ENCODE measurements around the gene ODAD2. TPM values are rescaled to one million over a fixed set of nuclear protein-coding genes. Genes with fewer than 3 reads are reported as not detected.

The ODAD2 gene
- total and polyA plus RNA-seq, 8 donors = 0.15 to 0.52 (median 0.28) TPM; not detected in 5

DNA sequence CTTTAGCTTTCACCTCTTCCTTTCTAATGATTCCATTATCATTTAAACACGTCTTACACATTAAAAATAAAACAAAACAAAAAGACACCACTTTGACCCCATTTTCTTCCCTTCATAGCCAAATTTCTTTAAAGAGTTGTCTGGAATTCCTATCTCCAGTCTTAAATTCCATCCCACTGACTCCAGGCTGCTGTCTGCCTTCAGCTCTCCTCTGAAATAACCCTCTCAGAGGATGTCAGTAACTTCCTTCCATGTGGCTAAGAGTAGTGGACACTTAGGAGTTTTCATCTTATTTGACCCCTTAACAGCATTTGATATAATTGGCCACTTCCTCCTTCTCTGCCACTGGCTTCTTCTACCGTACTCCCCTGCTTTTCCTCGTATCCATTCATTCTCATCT, 183.6 kb downstream of the ODAD2 start:
- TF ChIP-seq, protein P1, sequence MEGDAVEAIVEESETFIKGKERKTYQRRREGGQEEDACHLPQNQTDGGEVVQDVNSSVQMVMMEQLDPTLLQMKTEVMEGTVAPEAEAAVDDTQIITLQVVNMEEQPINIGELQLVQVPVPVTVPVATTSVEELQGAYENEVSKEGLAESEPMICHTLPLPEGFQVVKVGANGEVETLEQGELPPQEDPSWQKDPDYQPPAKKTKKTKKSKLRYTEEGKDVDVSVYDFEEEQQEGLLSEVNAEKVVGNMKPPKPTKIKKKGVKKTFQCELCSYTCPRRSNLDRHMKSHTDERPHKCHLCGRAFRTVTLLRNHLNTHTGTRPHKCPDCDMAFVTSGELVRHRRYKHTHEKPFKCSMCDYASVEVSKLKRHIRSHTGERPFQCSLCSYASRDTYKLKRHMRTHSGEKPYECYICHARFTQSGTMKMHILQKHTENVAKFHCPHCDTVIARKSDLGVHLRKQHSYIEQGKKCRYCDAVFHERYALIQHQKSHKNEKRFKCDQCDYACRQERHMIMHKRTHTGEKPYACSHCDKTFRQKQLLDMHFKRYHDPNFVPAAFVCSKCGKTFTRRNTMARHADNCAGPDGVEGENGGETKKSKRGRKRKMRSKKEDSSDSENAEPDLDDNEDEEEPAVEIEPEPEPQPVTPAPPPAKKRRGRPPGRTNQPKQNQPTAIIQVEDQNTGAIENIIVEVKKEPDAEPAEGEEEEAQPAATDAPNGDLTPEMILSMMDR (IDR thresholded peaks at IDR 0.05) = no peak
- WGBS, 2 donors = 50 to 68% methylated on average over 3 of the region's 3 CpGs
- H3K27ac ChIP-seq = no peak overlapping the region

DNA sequence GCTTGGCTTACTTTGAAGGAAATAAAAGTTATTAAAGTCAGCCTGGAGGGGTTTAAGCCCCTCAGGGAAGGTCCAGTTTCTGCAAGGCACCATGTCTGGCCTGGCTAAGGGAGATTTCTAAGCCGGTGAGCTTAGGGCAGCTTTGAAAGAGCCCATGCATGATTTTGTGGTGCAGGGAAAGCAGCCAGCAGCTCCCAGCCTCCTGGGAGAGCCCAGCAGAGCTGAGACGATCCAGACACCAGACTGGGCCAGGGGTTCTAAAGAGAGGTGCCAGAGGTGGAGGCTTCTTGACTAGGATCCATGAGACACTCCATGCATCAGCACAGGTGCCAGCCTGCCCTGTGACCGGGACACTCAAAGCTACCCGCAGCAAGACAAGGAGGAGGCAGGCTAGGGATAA, 193.7 kb downstream of the ODAD2 start:
- 55 to 65% methylated on average over 4 of the region's 4 CpGs for WGBS, 2 donors
- DNase-seq (no peak), ATAC-seq (no peak), FAIRE-seq (no peak)
- H3K27me3 ChIP-seq = no peaks in the 10 kb centered on the region
- TF ChIP-seq, protein P1 (IDR thresholded peaks at IDR 0.05) = no peak
- H3K4me1 ChIP-seq = no peaks in the 10 kb centered on the region
- no peaks in the 10 kb centered on the region for H3K9me3 ChIP-seq
- no peaks in the 10 kb centered on the region for H3K36me3 ChIP-seq
- H3K4me3 ChIP-seq = no peak overlapping the region
- H3K27ac ChIP-seq = no peak overlapping the region
- intact Hi-C loops (cut with DNase I) = no loop called here

More for the DNA sequence above, 183.6 kb downstream of the ODAD2 start:
- Histone ChIP-seq H3K36me3 (no peaks in the 10 kb centered on the region), H3K4me1 (peaks cover 5 to 7% (median 6%) of the 10 kb centered on the region in 3 donors), H3K9me3 (no peaks in the 10 kb centered on the region), H3K4me3 (no peak overlapping the region), H3K27me3 (peaks cover 0 to 4% (median 0%) of the 10 kb centered on the region in 4 donors)
- intact Hi-C loops (cut with DNase I) = no loop called here
- DNase-seq (no peak), FAIRE-seq (no peak), ATAC-seq (no peak)

DNA sequence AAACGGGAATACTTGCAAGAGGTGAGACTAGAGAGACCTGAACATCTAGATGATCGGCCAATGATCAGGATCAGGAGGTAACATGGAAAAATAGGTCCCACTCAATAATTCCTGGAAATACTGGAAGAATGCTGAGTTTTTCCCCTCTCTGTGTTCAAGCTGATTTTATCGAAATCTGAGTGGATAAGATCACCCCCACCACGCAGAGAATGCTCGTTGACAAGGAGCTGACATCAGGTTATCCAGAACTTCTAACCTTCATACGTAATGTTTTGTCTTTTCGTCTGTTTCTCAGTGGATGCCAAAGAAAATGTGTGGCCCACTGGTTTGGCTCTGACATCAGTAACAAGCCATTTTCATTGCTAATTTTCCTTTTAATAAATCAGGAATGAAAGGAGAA, 194.7 kb downstream of the ODAD2 start:
- 53 to 76% methylated on average over 7 of the region's 7 CpGs for WGBS, 2 donors
- Histone ChIP-seq H3K9me3 (no peaks in the 10 kb centered on the region), H3K27ac (no peak overlapping the region), H3K27me3 (no peaks in the 10 kb centered on the region), H3K36me3 (no peaks in the 10 kb centered on the region), H3K4me1 (no peaks in the 10 kb centered on the region), H3K4me3 (no peak overlapping the region)
- ATAC-seq = no peak
- DNase-seq = no peak
- intact Hi-C loops (cut with DNase I) = no loop called here
- FAIRE-seq = no peak
- TF ChIP-seq, protein P1 (IDR thresholded peaks at IDR 0.05) = no peak

DNA sequence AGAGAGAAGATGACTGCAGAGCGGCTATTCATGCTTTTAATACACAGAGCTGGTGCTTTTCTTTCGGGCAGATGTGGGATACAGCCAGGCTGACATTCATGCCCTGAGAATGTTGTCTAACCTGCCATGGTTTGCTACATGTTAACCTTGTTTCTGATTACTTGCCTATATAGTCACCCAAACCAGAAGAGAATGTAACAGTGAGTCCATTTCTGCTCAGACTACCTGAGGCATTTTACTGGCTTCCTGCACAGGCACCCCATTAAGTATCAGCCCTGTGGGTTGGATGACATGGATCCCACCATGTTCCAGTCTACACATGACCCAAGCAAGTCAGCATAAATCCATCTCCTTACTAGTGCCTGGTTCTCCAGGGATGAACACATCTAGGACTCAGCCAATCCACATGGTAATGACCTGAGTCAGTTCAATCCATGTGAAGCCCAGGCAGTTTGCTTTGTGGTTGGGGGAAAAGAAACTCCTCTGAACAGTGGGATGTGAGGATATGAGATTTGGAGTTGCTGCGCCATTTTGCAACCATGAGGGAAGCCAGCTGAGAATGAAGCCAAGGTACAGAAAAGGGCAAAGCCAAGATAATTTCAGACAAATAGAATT, 197.6 kb downstream of the ODAD2 start:
- Histone ChIP-seq H3K9me3 (no peaks in the 10 kb centered on the region), H3K4me1 (no peaks in the 10 kb centered on the region), H3K4me3 (no peak overlapping the region), H3K27ac (no peak overlapping the region), H3K27me3 (no peaks in the 10 kb centered on the region), H3K36me3 (no peaks in the 10 kb centered on the region)
- intact Hi-C loops (cut with DNase I) = no loop called here
- FAIRE-seq (no peak), DNase-seq (no peak), ATAC-seq (no peak)
- 70 to 87% methylated on average over 3 of the region's 3 CpGs for WGBS, 2 donors
- TF ChIP-seq, protein P1 (IDR thresholded peaks at IDR 0.05) = no peak

DNA sequence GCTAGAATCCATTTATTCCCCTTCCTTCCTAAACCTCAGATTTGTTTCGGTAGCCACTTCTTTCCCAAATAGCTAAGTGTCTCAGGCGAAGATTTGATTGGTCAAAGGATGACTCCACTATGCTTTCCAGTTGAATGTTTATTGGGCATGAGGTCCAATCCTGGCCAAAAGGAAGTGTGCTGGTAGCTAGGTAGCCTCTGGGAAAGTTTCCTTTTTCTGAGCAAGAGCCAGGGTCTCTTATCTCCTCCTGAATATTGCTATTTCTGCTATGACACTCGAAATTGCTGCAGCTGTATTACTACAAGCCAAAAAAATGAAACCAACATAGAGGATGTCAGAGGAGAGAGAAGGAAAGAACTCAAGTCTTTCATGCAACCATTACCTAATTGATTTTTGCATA, 199.8 kb downstream of the ODAD2 start:
- H3K27ac ChIP-seq = no peak overlapping the region

More for the DNA sequence above, 199.8 kb downstream of the ODAD2 start:
- no peaks in the 10 kb centered on the region for H3K9me3 ChIP-seq
- no peak for FAIRE-seq
- ATAC-seq = no peak
- no peaks in the 10 kb centered on the region for H3K36me3 ChIP-seq
- WGBS, 2 donors = 58 to 66% methylated on average over 3 of the region's 3 CpGs
- intact Hi-C loops (cut with DNase I) = no loop called here
- no peak for DNase-seq
- H3K27me3 ChIP-seq = no peaks in the 10 kb centered on the region
- H3K4me1 ChIP-seq = no peaks in the 10 kb centered on the region
- no peak overlapping the region for H3K4me3 ChIP-seq
- TF ChIP-seq, protein P1 (IDR thresholded peaks at IDR 0.05) = no peak
